Measurements from ENCODE around the gene PTGR3.

PTGR3 gene

GRCh38 chr18:75214332-75214690, 5.4 kb upstream of the PTGR3 start:
- DNase-seq: no peak

GRCh38 chr18:75213611-75214331, 4.8 kb upstream of the PTGR3 start:
- DNase-seq: peak; percentile 76

- no peak for DNase-seq
Observed at GRCh38 chr18:75212751-75213090, 3.8 kb upstream of the PTGR3 start.

GRCh38 chr18:75211953-75212750, 3.2 kb upstream of the PTGR3 start:
- peak; percentile 35 for DNase-seq

- no peak for DNase-seq
Observed at GRCh38 chr18:75211626-75211952, 2.6 kb upstream of the PTGR3 start.

- DNase-seq: peak; percentile 36
Observed at GRCh38 chr18:75211002-75211621, 2.2 kb upstream of the PTGR3 start.

GRCh38 chr18:75210274-75211001, 1.5 kb upstream of the PTGR3 start, which contains the start of gene TSHZ1:
TSS of gene TSHZ1 (plus strand) at chr18:75210797. CDS start at chr18:75211877, 1,080 bp downstream.
- peak; percentile 86 for DNase-seq

GRCh38 chr18:75209951-75210258, 966 bp upstream of the PTGR3 start:
- DNase-seq: no peak

- DNase-seq: no peak
Observed at GRCh38 chr18:75208836-75209128, 157 bp downstream of the PTGR3 start.

GRCh38 chr18:75208155-75208835, 644 bp downstream of the PTGR3 start:
- peak; percentile 62 for DNase-seq

- DNase-seq: peak; percentile 38
Observed at GRCh38 chr18:75207310-75208154, 1.4 kb downstream of the PTGR3 start.

- no peak for DNase-seq
Observed at GRCh38 chr18:75206452-75207309, 2.3 kb downstream of the PTGR3 start.

- DNase-seq: no peak
Observed at GRCh38 chr18:75205514-75206132, 3.3 kb downstream of the PTGR3 start.

- no peak for DNase-seq
Observed at GRCh38 chr18:75204732-75205513, 4.0 kb downstream of the PTGR3 start.

- DNase-seq: no peak
Observed at GRCh38 chr18:75204269-75204731, 4.6 kb downstream of the PTGR3 start.

GRCh38 chr18:75203416-75204268, 5.3 kb downstream of the PTGR3 start:
- DNase-seq: no peak

- DNase-seq: no peak
Observed at GRCh38 chr18:75202696-75203365, 6.1 kb downstream of the PTGR3 start.
